ENCODE measurements around the gene PRR14L.
"Not testable (repeated sequence)": the region's sequence is repeated elsewhere in the genome, so short reads cannot be mapped to it uniquely, and the experiment has no call there.

PRR14L gene

DNA sequence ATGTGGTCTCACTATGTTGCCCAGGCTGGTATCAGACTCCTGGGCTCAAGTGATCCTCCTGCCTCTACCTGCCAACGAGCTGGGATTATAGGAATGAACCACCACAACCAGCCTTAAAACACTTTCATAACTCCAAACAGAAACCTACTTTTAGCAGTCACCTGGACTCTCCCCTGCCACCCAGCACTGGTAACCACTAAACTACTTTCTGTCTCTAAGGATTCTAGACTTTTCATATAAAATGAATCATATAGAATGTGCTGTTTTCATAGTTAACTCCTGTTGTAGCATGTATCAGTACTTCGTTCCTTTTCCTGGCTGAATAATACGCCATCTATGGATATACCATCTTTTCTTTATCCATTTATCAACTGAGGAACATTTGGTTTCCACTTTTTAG, 58.5 kb downstream of the PRR14L start:
- Histone ChIP-seq H3K27ac (ENCODE audit: insufficient read depth, low read length, poor library complexity, severe bottlenecking) (no peak overlapping the region), H3K9me3 (ENCODE audit: control insufficient read depth, low read length) (no peaks in the 10 kb centered on the region)

DNA sequence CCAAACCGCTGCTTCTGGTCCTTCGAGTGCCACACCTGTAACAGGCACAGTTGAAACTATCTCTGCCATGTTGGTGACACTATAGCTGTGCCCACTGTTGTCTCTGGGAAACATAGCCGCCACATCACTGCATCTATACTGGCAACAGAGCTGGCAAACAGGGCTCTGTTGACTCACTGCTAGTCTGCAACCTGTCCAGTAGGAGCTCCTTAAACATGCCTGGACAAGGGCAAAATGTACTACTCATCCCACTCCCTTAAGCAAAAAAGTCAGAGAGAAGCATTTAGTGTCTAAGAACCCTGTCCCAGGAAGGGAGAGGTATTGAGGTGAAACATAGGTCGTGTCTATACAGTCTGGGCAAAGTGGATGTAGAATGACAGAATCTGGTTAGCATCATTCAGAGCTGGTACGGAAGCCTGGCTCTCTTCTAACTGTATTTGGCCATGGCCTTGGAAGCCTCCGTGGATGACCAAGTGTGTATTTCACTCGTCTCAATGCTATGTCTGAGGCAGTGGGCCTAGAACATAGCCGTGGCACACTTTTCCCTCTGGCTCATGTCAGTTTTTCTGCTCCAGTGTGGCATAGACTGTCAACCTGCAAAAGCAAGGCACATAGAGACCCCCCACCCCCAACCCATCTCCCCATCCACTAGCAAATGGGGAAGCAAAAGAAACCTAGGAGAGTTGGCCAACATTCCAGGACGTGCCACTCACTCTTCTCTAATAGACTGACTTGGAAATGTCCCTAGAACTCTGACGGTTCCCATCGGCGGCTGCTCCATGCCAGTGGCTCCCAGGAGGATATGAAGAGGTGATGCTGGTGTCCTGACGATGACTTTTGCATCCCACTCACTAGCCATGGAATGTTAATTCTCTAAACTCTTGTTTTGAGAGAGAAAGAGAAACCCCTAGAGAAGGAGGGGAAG, 66.5 kb downstream of the PRR14L start:
- Histone ChIP-seq H3K27me3 (replicated peaks; ENCODE audit: control insufficient read depth, insufficient read depth, low read length, poor library complexity, severe bottlenecking) (no peaks in the 10 kb centered on the region), H3K4me3 (ENCODE audit: insufficient read depth, low read depth, low read length, poor library complexity, severe bottlenecking) (no peak overlapping the region), H3K27ac (ENCODE audit: insufficient read depth, low read length, poor library complexity, severe bottlenecking) (no peak overlapping the region), H3K4me1 (ENCODE audit: control insufficient read depth, insufficient read depth, low read length, poor library complexity, severe bottlenecking) (no peaks in the 10 kb centered on the region), H3K9me3 (ENCODE audit: control insufficient read depth, low read length) (no peaks in the 10 kb centered on the region), H3K36me3 (ENCODE audit: control insufficient read depth, insufficient read depth, low read length) (peaks cover 22% of the 10 kb centered on the region)
- no peak for DNase-seq

More for the DNA sequence above, 58.5 kb downstream of the PRR14L start:
- no peak for DNase-seq
- Histone ChIP-seq H3K36me3 (ENCODE audit: control insufficient read depth, insufficient read depth, low read length) (peaks cover 23% of the 10 kb centered on the region), H3K27me3 (replicated peaks; ENCODE audit: control insufficient read depth, insufficient read depth, low read length, poor library complexity, severe bottlenecking) (no peaks in the 10 kb centered on the region), H3K4me3 (ENCODE audit: insufficient read depth, low read depth, low read length, poor library complexity, severe bottlenecking) (no peak overlapping the region), H3K4me1 (ENCODE audit: control insufficient read depth, insufficient read depth, low read length, poor library complexity, severe bottlenecking) (no peaks in the 10 kb centered on the region)

DNA sequence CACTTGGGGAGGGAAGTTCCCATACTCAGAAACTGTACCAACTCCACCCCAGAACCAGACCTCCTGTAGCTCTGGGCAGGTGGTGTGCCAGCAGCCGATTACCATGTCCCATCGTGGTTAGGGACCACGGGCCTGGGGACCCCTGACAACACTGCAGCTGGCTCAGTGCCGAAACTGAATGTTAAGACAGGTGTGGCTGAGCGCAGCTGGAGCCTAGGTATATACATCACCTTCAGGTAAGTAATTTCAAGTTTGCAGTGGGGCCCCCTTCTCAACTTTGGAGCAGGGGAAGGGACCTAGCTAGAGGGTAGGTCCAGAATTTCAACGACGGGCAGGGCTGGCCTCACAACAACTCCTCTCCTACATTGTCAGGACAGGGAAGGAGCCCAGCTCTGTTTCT, 67.2 kb downstream of the PRR14L start:
- H3K27ac ChIP-seq (ENCODE audit: insufficient read depth, low read length, poor library complexity, severe bottlenecking): no peak overlapping the region
- H3K36me3 ChIP-seq (ENCODE audit: control insufficient read depth, insufficient read depth, low read length): peaks cover 22% of the 10 kb centered on the region
- H3K27me3 ChIP-seq (replicated peaks; ENCODE audit: control insufficient read depth, insufficient read depth, low read length, poor library complexity, severe bottlenecking): no peaks in the 10 kb centered on the region
- H3K9me3 ChIP-seq (ENCODE audit: control insufficient read depth, low read length): no peaks in the 10 kb centered on the region
- no peak overlapping the region for H3K4me3 ChIP-seq (ENCODE audit: insufficient read depth, low read depth, low read length, poor library complexity, severe bottlenecking)
- H3K4me1 ChIP-seq (ENCODE audit: control insufficient read depth, insufficient read depth, low read length, poor library complexity, severe bottlenecking): no peaks in the 10 kb centered on the region
- no peak for DNase-seq

DNA sequence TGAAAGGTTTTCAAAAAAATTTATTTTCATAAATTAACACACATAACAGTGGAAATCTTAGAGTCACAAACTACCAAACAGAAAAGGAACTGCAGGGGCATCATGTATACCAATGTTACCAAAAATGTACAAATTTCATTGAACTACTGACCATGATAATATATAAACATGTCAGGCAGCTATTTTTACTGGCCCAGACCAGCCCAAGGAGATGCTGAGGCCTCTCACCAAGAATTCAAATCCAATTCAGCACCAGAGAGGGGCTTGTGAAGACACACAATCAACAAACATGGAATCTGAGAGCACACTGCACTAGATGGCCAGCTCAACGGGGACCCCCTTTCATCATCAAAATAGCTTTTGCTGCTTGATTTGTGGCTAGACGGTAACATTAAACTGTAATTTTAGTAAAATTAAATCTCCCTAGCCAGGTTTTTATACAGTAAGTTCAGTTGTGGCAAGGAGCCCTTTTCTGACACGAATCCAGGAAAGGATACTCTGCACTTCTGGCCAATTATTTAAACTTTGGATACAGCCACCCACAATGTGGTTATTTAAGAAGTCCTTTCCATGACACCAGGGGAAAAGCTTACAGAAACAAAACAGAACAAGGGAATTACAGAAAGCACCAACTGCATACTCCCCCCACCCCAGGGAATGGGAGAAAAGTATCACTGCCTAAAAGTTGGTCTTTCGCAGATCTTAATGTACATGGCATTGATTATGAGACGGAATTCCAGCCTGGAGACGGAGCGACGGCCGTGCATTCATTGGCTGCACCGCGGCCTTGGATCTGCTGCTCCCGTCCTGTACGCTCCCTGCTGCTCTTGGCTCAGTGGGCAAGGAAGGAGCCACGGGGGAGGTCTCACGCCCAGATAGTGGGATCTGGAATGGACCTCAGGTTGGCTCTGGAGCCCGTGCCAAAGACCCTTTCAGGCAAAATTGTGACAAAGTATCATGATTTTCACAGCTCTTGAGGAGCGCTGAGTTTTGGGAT, 68.3 kb downstream of the PRR14L start:
- Histone ChIP-seq H3K27me3 (replicated peaks; ENCODE audit: control insufficient read depth, insufficient read depth, low read length, poor library complexity, severe bottlenecking) (no peaks in the 10 kb centered on the region), H3K4me1 (ENCODE audit: control insufficient read depth, insufficient read depth, low read length, poor library complexity, severe bottlenecking) (peaks cover 4% of the 10 kb centered on the region), H3K9me3 (ENCODE audit: control insufficient read depth, low read length) (no peaks in the 10 kb centered on the region), H3K36me3 (ENCODE audit: control insufficient read depth, insufficient read depth, low read length) (peaks cover 22% of the 10 kb centered on the region), H3K27ac (ENCODE audit: insufficient read depth, low read length, poor library complexity, severe bottlenecking) (no peak overlapping the region), H3K4me3 (ENCODE audit: insufficient read depth, low read depth, low read length, poor library complexity, severe bottlenecking) (no peak overlapping the region)
- DNase-seq: no peak

DNA sequence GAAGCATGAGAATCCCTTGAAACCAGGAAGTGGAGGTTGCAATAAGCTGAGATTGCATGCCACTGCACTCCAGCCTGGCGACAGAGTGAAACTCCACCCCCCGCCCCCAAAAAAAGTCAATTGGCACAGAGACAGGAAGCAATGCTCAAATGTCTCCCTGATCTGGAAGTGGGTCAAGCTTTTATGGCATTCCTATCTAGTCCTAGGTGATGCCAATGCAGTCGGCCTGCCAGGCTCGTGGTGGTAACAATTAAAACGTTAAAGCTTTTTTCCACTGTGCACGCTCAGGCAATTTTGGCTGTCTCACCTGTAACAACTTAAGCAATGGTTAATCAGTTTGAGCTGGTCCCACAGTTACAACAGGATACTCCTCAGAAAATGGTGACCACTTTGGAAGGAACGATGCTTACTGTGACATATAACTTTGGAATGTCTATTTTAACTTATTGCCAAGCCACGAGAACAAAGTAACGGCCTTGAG, 69.0 kb downstream of the PRR14L start:
- Histone ChIP-seq H3K9me3 (ENCODE audit: control insufficient read depth, low read length) (no peaks in the 10 kb centered on the region), H3K4me1 (ENCODE audit: control insufficient read depth, insufficient read depth, low read length, poor library complexity, severe bottlenecking) (peaks cover 7% of the 10 kb centered on the region), H3K27ac (ENCODE audit: insufficient read depth, low read length, poor library complexity, severe bottlenecking) (no peak overlapping the region)

DNA sequence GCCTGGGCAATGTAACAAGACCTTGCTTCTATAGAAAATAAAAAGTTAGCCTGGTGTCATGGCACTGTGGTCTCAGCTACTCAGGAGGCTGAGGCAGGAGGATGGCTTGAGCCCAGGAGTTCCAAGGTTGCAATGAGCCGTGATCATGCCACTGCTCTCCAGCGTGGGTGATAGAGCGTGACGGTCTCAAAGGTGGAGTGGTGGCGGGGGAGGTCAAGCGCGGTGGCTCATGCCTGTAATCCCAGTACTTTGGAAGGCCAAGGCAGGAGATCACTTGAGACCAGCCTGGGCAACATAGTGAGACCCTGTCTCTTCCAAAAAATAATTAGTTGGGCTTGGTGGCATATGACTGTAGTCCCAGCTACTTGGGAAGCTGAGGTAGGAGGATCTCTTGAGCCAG, 71.2 kb downstream of the PRR14L start:
- Histone ChIP-seq H3K27ac (ENCODE audit: insufficient read depth, low read length, poor library complexity, severe bottlenecking) (no peak overlapping the region), H3K27me3 (replicated peaks; ENCODE audit: control insufficient read depth, insufficient read depth, low read length, poor library complexity, severe bottlenecking) (no peaks in the 10 kb centered on the region), H3K4me1 (ENCODE audit: control insufficient read depth, insufficient read depth, low read length, poor library complexity, severe bottlenecking) (peaks cover 7% of the 10 kb centered on the region), H3K4me3 (ENCODE audit: insufficient read depth, low read depth, low read length, poor library complexity, severe bottlenecking) (no peak overlapping the region), H3K36me3 (ENCODE audit: control insufficient read depth, insufficient read depth, low read length) (peaks cover 9% of the 10 kb centered on the region), H3K9me3 (ENCODE audit: control insufficient read depth, low read length) (no peaks in the 10 kb centered on the region)
- DNase-seq: no peak

More for the DNA sequence above, 69.0 kb downstream of the PRR14L start:
- peaks cover 22% of the 10 kb centered on the region for H3K36me3 ChIP-seq (ENCODE audit: control insufficient read depth, insufficient read depth, low read length)
- DNase-seq: no peak
- no peak overlapping the region for H3K4me3 ChIP-seq (ENCODE audit: insufficient read depth, low read depth, low read length, poor library complexity, severe bottlenecking)
- no peaks in the 10 kb centered on the region for H3K27me3 ChIP-seq (replicated peaks; ENCODE audit: control insufficient read depth, insufficient read depth, low read length, poor library complexity, severe bottlenecking)

DNA sequence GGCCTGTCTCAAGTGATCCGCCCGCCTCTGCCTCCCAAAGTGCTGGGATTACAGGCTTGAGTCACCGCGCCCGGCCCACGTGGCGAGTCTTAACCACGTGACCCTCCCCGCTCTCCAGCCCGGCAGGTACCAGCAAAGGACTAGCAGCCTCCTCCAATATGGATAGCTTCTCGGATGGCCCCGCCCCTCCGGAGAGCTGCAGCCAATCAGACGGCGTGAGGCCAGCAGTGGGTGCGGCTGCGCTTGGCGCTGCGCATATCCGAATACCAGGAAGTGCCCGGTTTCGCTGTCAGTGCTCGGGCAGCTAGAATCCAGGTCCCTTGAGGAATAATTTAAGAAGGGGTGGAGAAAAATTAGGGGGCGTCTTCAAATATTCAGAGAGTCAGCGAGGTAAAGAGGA, 73.2 kb downstream of the PRR14L start:
- H3K4me1 ChIP-seq (ENCODE audit: control insufficient read depth, insufficient read depth, low read length, poor library complexity, severe bottlenecking): peaks cover 7% of the 10 kb centered on the region
- no peaks in the 10 kb centered on the region for H3K27me3 ChIP-seq (replicated peaks; ENCODE audit: control insufficient read depth, insufficient read depth, low read length, poor library complexity, severe bottlenecking)
- peak overlapping the region; percentile 58 for H3K4me3 ChIP-seq (ENCODE audit: insufficient read depth, low read depth, low read length, poor library complexity, severe bottlenecking)
- no peaks in the 10 kb centered on the region for H3K9me3 ChIP-seq (ENCODE audit: control insufficient read depth, low read length)
- no peaks in the 10 kb centered on the region for H3K36me3 ChIP-seq (ENCODE audit: control insufficient read depth, insufficient read depth, low read length)
- peak overlapping the region; percentile 63 for H3K27ac ChIP-seq (ENCODE audit: insufficient read depth, low read length, poor library complexity, severe bottlenecking)
- peak; percentile 86 to 92 (median 91) for DNase-seq

DNA sequence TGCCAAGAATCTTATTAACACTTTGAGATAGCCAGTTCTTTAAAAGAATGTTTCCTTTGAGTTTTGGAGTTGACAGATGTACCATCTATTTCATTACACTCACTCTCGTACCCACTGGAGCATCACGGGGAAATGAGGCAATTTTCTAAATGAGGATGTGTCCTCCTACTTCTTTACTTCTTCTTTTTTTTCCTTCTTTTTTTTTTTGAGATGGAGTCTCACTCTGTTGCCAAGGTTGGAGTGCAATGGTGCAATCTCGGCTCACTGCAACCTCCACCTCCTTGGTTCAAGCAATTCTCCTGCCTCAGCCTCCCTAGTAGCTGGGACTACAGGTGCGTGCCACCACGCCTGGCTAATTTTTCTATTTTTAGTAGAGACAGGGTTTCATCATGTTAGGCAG, 75.7 kb downstream of the PRR14L start:
- H3K27ac ChIP-seq (ENCODE audit: insufficient read depth, low read length, poor library complexity, severe bottlenecking); H3K4me3 ChIP-seq (ENCODE audit: insufficient read depth, low read depth, low read length, poor library complexity, severe bottlenecking); H3K4me1 ChIP-seq (ENCODE audit: control insufficient read depth, insufficient read depth, low read length, poor library complexity, severe bottlenecking); H3K27me3 ChIP-seq (replicated peaks; ENCODE audit: control insufficient read depth, insufficient read depth, low read length, poor library complexity, severe bottlenecking); DNase-seq; H3K36me3 ChIP-seq (ENCODE audit: control insufficient read depth, insufficient read depth, low read length); H3K9me3 ChIP-seq (ENCODE audit: control insufficient read depth, low read length): not testable (repeated sequence)

DNA sequence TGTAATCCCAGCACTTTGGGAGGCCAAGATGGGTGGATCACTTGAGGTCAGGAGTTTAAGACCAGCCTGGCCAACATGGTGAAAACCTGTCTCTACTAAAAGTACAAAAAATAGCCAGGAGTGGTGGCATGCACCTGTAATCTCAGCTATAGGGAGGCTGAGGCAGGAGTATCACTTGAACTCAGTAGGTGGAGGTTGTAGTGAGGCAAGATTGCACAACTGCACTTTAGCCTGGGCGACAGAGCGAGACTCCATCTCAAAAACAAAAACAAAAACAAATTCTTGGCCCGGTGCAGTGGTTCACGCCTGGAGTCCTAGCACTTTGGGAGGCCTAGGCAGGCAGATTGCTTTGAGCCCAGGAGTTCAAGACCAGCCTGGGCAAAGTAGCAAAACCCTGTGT, 81.1 kb downstream of the PRR14L start:
- DNase-seq; H3K4me1 ChIP-seq (ENCODE audit: control insufficient read depth, insufficient read depth, low read length, poor library complexity, severe bottlenecking); H3K9me3 ChIP-seq (ENCODE audit: control insufficient read depth, low read length): not testable (repeated sequence)

More for the DNA sequence above, 81.1 kb downstream of the PRR14L start:
- H3K4me3 ChIP-seq (ENCODE audit: insufficient read depth, low read depth, low read length, poor library complexity, severe bottlenecking); H3K27ac ChIP-seq (ENCODE audit: insufficient read depth, low read length, poor library complexity, severe bottlenecking); H3K36me3 ChIP-seq (ENCODE audit: control insufficient read depth, insufficient read depth, low read length); H3K27me3 ChIP-seq (replicated peaks; ENCODE audit: control insufficient read depth, insufficient read depth, low read length, poor library complexity, severe bottlenecking): not testable (repeated sequence)
